Measurements from ENCODE around the gene ATP8B4.

DNA sequence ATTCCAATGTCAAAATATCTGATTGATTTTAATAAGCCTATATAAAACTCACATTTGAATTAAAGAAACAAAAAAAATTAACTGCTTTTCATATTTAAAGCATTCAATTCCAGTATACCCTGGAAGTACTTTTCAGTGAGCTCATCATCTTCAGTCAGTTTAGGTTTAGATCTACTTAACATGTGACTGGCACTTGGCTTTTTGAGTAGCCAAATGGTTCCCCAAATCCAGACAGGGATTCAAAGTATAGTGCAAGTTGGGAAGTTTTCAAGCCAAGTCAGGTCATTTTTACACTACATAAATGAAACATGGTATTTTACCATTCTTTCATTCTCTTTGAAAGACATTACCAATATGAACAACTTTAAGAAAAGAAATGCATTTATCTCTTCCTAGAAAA lies 57.5 kb downstream of the ATP8B4 start:
- TF ChIP-seq, protein P1, sequence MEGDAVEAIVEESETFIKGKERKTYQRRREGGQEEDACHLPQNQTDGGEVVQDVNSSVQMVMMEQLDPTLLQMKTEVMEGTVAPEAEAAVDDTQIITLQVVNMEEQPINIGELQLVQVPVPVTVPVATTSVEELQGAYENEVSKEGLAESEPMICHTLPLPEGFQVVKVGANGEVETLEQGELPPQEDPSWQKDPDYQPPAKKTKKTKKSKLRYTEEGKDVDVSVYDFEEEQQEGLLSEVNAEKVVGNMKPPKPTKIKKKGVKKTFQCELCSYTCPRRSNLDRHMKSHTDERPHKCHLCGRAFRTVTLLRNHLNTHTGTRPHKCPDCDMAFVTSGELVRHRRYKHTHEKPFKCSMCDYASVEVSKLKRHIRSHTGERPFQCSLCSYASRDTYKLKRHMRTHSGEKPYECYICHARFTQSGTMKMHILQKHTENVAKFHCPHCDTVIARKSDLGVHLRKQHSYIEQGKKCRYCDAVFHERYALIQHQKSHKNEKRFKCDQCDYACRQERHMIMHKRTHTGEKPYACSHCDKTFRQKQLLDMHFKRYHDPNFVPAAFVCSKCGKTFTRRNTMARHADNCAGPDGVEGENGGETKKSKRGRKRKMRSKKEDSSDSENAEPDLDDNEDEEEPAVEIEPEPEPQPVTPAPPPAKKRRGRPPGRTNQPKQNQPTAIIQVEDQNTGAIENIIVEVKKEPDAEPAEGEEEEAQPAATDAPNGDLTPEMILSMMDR (IDR thresholded peaks at IDR 0.05), result no peak
- TF ChIP-seq POLR2A (IDR thresholded peaks at IDR 0.05), result no peak
